ENCODE measurements around the gene POLRMT.

The POLRMT gene

DNA sequence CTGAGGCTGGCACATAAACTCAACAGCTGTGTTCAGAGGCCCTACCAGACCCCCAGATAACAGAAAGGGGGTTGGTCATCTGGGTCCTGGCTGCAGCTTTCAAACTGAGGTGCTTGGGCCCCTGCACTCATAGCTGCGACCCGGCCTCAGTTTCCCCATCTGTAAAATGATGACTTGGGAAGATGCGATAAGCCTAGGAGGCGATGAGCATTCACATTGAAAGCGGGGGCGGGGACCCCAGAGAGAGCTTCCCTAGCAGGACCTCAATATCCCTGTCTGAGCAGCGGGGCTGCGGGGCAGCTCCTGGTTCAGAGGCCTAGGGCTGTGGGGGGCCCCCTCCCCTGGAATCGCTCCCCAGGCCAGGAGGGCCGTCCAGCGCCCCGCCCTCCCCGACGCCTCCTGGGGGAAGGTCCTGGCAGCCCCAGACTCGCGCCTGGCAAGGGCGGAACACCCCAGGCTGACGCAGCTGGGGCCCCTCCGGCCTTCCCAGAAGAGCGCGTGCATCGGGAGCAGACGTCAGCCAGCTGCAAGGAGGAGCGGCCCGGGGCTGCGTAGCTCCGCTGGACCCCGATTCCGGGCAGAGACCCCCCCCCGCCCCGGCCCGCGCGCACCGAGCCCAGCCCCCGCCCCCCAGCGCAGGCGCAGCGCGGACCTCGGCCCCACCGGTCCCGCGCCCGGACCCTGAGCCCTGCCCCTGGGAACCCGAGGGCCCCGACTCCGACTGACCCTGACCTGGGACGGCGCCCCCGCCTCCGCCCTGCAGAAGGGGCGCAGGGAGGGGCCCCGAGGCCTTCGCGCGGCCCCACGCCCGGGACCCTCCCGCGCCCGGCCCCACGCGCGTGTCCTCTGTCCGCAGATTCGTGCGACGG is 46.3 kb upstream of the POLRMT start:
- H3K36me3 ChIP-seq (replicated peaks), result peaks cover 12% of the 10 kb centered on the region
- peak overlapping the region; percentile 57 for H3K4me3 ChIP-seq (ENCODE audit: low read depth, low read length)
- H3K27ac ChIP-seq, result peak overlapping the region; percentile 97
- TF ChIP-seq CTCF (IDR thresholded peaks at IDR 0.05; ENCODE audit: low read depth, low read length, missing control alignments), result no peak
- no peak for DNase-seq
- in situ Hi-C loops (cut with HindIII; ENCODE audit: low pct_ligation_motif_present, low sequenced_read_pairs), result no loop called here
- H3K27me3 ChIP-seq (replicated peaks), result no peaks in the 10 kb centered on the region

DNA sequence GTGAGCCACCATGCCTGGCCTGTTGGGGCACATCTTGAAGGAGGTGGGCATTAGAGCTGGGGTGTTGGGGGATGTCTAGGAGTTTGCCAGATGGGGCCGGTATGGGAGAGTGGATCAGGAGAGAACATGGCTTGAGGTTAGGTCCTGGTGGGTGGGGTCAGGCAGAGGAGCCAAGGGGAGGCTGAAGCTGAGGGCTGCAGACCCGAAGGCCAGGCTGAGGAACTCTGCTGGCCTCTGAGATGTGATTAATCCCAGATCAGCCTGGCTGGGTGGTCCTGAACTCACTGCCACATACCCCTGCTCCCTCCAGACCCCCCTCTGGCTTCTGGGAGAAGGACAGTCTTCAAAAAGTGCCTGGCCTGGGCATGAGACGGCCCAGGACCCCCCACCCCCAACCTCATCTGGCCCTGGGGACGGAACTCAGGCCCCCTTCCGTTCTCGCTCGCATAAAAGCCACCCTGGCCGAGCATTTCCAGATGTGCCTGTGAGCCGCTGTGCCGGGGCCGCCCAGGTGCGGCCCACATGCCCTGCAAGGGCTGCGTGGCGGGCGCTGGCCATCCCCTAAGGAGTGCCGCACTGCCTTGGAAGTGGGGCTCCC is 45.6 kb upstream of the POLRMT start:
- Histone ChIP-seq H3K4me3 (ENCODE audit: low read depth, low read length) (peak overlapping the region; percentile 57), H3K27me3 (replicated peaks) (no peaks in the 10 kb centered on the region), H3K27ac (peak overlapping the region; percentile 97), H3K36me3 (replicated peaks) (peaks cover 12% of the 10 kb centered on the region)
- DNase-seq, result no peak
- in situ Hi-C loops (cut with HindIII; ENCODE audit: low pct_ligation_motif_present, low sequenced_read_pairs), result no loop called here
- TF ChIP-seq CTCF (IDR thresholded peaks at IDR 0.05; ENCODE audit: low read depth, low read length, missing control alignments), result no peak

DNA sequence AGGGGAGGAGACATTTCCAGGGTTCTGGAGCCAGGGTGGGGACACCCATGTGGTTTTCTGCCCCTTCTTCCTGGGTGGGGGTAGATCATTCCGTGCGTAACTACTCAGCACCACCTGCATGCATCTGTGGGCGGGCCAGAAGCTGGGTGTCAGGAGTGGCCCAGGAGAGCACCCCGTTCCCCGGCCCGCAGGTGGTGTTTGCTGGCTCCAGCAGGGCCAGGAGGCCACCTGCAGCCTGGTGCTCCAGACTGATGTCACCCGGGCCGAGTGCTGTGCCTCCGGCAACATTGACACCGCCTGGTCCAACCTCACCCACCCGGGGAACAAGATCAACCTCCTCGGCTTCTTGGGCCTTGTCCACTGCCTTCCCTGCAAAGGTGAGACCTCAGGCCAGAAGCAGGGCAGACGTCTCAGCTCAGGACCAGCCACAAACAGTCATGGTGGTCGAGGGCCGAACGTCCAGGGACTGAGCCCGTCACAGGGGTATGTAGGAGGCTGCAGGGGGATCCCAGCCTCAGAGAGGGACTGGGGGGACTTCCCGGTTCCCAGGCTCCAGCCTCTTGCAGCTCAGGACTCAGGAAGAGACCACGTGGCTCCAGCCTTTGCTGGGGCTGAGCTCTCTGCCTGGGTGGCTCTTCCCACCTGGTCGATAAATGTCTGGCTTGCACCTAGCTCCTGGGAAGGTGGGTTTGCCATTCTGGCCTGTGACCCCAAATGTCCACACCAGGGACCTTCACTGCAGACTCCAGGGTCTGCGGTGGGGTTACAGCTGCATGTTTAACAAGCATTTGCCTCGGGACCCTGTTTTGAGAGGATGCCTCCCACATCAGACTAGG is 44.5 kb upstream of the POLRMT start:
- no peak for TF ChIP-seq CTCF (IDR thresholded peaks at IDR 0.05; ENCODE audit: low read depth, low read length, missing control alignments)
- in situ Hi-C loops (cut with HindIII; ENCODE audit: low pct_ligation_motif_present, low sequenced_read_pairs), result no loop called here
- peak overlapping the region; percentile 93 for H3K27ac ChIP-seq
- H3K36me3 ChIP-seq (replicated peaks), result peaks cover 12% of the 10 kb centered on the region
- peak overlapping the region; percentile 81 for H3K4me3 ChIP-seq (ENCODE audit: low read depth, low read length)
- H3K27me3 ChIP-seq (replicated peaks), result no peaks in the 10 kb centered on the region
- DNase-seq, result peak; percentile 31

DNA sequence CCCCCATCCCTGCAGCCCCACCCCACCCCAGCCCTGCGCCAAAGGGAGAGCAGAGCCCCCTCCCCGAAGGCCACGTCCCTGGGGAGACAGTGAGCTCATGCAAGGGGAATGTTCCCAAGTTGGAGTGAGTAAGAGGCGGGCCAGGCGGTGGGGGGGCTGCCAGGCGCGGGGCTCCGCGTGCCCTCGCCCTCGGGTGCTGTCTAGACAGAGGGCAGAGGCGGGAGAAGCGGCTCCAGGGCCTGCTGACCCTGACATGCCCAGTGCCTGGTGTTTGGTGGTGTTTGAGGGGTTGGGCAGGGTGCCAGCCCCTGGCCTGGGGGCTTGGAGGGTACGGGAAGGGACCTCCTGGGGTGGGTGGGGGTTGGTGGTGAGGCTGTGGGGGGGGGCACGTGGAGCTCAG is 43.9 kb upstream of the POLRMT start:
- in situ Hi-C loops (cut with HindIII; ENCODE audit: low pct_ligation_motif_present, low sequenced_read_pairs), result no loop called here
- no peak for TF ChIP-seq CTCF (IDR thresholded peaks at IDR 0.05; ENCODE audit: low read depth, low read length, missing control alignments)
- Histone ChIP-seq H3K27me3 (replicated peaks) (no peaks in the 10 kb centered on the region), H3K36me3 (replicated peaks) (peaks cover 12% of the 10 kb centered on the region), H3K27ac (peak overlapping the region; percentile 93), H3K4me3 (ENCODE audit: low read depth, low read length) (peak overlapping the region; percentile 81)
- DNase-seq, result peak; percentile 83

GRCh38 chr19:676339-677105 is 43.2 kb upstream of the POLRMT start, which contains the start of gene FSTL3:
FSTL3 (plus strand) TSS chr19:676392; CDS start chr19:676424, 32 bp downstream.
- in situ Hi-C loops (cut with HindIII; ENCODE audit: low pct_ligation_motif_present, low sequenced_read_pairs), result no loop called here
- peak within 1 kb of the TSS; percentile 81 for H3K4me3 ChIP-seq (ENCODE audit: low read depth, low read length)
- H3K36me3 ChIP-seq (replicated peaks), result peaks cover 11% of the 10 kb centered on the region
- peak; percentile 25 for DNase-seq
- peak within 1 kb of the TSS; percentile 93 for H3K27ac ChIP-seq
- TF ChIP-seq CTCF (IDR thresholded peaks at IDR 0.05; ENCODE audit: low read depth, low read length, missing control alignments), result no peak
- H3K27me3 ChIP-seq (replicated peaks), result no peaks in the 10 kb centered on the region
